AML-193 (cell line): ENCODE results near the gene MGMT.

Experiments
- DNase-seq, 2 experiments: peaks; one replicate each; lab custom pipeline; 2025; lab: John Stamatoyannopoulos, UW

Gene MGMT

DNA sequence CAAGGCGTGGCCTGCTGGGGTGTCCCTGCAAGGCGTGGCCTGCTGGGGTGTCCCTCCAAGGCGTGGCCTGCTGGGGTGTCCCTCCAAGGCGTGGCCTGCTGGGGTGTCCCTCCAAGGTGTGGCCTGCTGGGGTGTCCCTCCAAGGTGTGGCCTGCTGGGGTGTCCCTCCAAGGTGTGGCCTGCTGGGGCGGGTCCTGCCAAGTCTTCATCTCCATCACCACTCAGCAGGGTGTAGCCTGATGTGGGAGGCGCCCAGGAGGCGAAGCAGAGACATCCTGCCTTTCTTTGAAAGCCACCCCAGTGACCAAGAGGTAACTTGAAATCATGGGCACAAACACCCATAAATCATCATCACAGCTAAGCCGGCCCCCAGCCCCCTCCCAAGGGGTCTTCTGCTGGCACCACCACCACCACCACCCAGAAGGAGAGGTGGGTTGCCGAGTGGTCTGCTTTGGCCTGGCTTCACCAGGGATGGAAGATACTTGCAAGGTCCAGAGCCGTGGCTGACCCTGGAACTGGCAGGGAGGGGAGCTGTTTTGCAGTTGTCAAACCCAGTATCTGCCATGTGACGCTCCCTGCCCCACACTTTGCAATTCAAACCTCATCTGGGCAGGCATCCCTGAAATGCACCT, 306.4 kb downstream of the MGMT start:
- no peak for DNase-seq

GRCh38 chr10:129774082-129774735, 307.2 kb downstream of the MGMT start:
- no peak for DNase-seq

DNA sequence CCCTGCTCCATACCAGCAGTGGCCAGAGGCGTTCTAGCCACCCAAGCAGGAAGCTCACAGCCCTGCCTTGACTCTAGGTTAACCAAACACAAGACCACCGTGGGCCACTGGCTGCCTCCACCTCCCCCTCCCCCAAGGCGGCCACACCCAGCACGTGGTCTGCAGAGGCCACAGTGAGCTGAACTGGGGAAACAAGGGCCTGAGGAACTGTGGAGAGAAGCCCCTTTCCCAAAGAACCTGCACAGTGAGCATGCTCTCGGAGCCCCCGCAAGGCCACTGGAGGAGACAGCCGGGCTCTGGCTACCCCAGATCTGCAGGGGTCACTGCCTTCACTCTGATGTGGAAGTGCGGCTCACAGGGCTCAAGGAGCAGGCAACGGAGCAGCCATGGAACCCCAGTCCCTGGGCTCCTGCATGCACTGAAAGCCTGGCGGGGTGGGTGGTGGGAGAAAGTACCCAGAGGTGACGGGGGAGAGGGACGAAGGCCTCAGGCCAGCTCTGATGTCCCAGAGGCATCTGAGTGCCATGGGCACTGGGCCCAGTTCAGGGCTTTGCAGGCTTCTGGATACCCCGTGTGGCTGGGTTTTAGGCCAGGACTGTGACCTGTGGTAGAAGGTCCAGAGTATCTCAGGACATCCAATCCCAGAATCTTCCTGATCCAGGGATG, 307.8 kb downstream of the MGMT start:
- DNase-seq = no peak

DNA sequence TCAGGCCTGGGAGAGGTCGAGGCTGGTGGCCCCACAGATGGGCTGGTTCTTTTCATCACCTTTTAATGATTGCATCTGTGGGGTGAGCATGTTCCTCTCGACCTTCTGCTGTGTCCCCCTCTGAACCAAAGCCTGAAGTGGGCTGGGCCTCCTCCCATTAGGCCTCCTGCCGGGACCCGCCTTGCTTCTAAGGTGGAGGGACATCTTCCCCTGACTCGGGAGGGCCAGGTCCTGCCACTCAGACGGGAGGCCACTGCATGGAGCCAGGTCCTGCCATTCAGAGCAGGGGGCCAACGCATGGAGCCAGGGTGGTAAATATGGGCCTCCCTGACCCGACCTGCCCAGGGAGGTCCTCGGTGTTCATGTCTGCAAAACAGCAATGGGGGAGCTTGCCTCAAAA, 308.6 kb downstream of the MGMT start:
- DNase-seq = no peak

GRCh38 chr10:129777687-129778086, 310.6 kb downstream of the MGMT start:
- DNase-seq = no peak

GRCh38 chr10:129778571-129778970, 311.5 kb downstream of the MGMT start:
- no peak for DNase-seq

DNA sequence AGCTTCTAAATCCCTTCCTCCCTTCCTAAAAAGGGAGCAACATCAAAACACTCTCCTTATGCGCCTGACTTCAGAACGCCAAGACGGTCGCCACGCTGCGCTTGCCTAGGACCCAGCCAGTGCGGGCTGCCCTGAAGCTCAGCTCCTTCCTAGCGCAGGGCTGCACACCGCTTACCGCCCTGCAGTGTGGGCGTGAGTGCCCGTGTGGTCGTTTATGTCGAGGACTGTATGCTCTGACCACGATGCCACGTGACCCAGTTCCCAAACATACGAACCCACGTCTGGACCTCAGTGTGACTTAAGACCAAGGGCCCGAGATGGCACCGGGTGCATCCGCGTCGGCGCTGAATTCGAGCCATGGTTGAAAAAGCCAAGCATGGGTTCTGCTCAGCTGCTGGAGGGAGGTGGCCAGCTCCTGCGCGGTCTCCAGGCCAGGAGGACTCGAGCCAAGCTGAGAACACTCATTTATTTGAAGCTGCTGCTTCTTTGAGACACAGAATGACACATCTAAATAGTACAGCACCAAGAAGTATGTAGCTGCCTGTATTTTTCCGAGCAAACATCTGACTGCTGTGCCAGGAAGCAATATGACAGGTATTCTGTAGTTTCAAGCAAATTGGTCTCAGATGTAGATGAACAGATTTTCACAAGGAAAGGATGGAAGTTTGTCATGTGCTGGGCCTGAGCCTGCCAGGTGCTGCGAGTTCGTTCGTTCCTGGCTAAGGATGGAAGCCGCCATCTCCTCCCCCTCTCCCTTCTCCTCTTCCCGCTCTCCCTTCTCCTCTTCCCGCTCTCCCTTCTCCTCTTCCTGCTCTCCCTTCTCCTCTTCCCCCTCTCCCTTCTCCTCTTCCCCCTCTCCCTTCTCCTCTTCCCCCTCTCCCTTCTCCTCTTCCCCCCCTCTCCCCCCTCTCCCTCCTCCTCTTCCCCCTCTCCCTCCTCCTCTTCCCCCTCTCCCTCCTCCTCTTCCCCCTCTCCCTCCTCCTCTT, 312.4 kb downstream of the MGMT start:
- no peak for DNase-seq

DNA sequence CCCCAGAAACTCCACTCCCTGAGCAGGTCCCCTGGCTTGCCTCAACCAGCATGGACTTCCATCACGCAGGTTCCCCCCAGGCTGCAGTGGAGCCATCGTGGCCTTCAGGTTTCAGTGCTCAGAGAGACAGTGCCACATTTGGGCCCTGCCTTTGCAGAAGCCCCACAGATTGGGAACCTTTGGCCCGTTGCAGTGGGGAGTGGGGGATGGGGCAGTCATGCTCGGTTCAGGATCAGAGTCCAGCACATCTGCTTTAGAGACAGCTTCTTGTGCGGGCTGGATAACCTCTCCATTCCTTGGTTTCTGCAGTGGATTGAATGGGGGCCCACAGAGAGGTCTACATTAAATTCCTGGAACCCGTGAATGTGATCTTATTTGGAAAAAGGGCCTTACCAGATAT, 313.2 kb downstream of the MGMT start:
- DNase-seq = no peak

GRCh38 chr10:129780901-129781795, 314.1 kb downstream of the MGMT start:
- no peak for DNase-seq

- no peak for DNase-seq
These were observed 317.2 kb downstream of the MGMT start for GRCh38 chr10:129784291-129784690.

GRCh38 chr10:129784891-129785290, 317.9 kb downstream of the MGMT start:
- DNase-seq = no peak

DNA sequence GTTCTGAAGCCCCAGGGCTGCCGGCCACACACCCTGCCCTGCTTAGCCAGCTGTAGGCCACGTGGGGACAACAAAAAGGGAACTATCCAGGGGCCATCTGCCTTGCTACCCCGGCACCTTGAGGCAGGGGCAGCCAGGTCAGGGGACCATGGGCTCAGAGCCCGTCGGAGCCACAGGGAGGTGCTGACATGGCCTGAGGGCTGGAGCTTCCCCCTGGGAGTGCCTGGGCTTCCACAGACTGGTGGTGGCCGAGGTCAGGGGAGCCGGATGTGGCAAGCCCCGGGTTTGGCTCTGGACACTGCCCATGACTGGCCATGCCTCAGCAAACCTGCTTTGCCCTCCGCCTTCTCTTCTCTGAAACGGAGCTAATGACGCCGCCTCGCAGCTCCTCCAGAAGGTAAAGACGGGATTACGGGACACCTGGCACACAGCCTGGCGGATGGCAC, 318.5 kb downstream of the MGMT start:
- DNase-seq = no peak

GRCh38 chr10:129786216-129786615, 319.2 kb downstream of the MGMT start:
- DNase-seq = no peak

DNA sequence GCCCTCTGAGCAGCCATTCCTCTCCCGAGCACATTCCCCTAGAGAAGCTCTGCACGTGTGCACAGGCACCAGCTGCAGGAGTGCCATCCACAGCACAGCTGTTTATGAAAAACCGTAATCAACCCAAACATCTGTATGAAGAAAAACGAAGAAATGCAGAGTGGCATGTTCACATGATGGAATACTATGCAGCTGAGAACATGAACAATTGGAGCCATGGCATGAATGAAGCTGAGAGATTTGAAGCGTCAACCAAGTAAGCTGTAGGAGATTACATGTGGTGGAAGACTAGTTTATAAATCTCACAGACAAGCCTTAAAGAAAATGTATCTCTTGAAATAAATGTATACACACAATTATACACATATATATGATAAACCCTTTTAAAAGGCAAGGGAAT, 320.5 kb downstream of the MGMT start:
- no peak for DNase-seq

GRCh38 chr10:129788215-129788614, 321.2 kb downstream of the MGMT start:
- no peak for DNase-seq

GRCh38 chr10:129790715-129791446, 323.8 kb downstream of the MGMT start:
- no peak for DNase-seq

DNA sequence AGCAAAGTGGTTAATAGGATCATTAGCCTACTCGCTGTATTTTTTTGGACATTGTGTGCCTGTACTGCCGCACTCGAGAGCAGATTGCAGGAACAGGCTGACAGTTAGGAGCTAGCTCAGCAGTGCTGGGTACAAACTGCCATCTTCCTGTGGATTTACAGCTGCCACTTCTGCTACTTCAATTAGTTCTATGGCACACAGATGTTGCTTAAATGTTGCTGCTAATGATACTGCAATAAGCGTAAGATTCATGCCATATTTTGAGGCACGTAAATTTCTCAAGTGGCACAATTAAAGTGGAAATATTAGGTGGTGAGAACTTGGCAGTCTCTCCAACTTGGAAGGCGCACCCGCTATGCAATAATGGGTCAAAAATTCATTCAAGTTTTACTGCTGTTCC, 325.1 kb downstream of the MGMT start:
- DNase-seq = no peak

GRCh38 chr10:129792864-129793263, 325.8 kb downstream of the MGMT start:
- no peak for DNase-seq

- no peak for DNase-seq
These were observed 326.4 kb downstream of the MGMT start for GRCh38 chr10:129793479-129793878.

DNA sequence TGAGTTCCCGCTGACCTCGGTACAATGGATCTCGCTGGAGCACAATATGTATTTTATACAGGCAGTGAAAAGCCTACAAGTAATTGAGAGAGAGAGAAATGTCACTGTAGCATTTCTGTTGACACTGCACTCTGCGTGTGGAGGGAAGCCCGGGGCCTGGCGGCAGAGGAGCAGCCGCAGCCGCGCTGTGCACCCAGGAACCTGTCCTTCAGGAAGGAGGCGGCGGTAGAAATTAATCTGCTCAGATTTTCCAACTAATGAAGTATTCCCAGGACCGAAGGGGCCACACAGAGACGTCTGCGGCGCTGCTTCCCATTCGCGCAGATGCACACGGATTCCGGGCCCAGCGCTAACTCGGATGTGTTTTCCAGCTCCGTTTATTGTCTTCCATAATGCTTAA, 327.0 kb downstream of the MGMT start:
- no peak for DNase-seq
